Measurements from ENCODE around the gene IRF1.

DNA sequence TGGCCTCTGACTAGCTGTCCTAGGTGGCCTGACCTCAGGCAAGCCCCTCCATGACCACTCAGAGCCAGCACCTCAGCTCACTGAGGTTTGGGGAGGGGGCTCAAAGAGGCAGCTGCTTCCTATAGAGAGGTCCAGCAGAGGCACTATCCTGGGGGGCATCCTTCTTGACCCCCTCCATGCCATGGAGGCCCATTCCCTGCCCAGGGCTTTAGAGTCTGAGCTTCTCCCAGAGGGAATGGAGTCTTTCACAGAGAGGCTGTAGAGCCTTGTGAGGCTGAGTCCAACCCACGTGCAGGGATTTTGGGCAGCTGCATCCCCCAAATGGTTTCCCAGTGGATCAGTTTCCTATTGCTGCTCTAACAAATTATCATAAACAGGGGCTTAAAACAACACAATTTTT, 16.9 kb downstream of the IRF1 start:
- TF ChIP-seq, protein P1, sequence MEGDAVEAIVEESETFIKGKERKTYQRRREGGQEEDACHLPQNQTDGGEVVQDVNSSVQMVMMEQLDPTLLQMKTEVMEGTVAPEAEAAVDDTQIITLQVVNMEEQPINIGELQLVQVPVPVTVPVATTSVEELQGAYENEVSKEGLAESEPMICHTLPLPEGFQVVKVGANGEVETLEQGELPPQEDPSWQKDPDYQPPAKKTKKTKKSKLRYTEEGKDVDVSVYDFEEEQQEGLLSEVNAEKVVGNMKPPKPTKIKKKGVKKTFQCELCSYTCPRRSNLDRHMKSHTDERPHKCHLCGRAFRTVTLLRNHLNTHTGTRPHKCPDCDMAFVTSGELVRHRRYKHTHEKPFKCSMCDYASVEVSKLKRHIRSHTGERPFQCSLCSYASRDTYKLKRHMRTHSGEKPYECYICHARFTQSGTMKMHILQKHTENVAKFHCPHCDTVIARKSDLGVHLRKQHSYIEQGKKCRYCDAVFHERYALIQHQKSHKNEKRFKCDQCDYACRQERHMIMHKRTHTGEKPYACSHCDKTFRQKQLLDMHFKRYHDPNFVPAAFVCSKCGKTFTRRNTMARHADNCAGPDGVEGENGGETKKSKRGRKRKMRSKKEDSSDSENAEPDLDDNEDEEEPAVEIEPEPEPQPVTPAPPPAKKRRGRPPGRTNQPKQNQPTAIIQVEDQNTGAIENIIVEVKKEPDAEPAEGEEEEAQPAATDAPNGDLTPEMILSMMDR (conservative IDR thresholded peaks at IDR 0.05 in 1 of 2, IDR thresholded peaks at IDR 0.05 in 1 of 2; ENCODE audit: extremely low read depth in 1 of 2, insufficient read depth in 1 of 2, low read depth in 1 of 2, low read length in 2 of 2), result no peak
- no peak for TF ChIP-seq EZH2 (IDR thresholded peaks at IDR 0.05; ENCODE audit: borderline replicate concordance, low read length)
